Measurements from ENCODE around the gene DTX3. TPM values are rescaled to one million over a fixed set of nuclear protein-coding genes. Genes with fewer than 3 reads are reported as not detected.

DTX3 gene
- total and polyA plus RNA-seq, 4 donors, result 1.1 to 3.2 (median 1.4) TPM

GRCh38 chr12:57628280-57629191, 23.9 kb downstream of the DTX3 start:
- H3K4me3 ChIP-seq (ENCODE audit: low read depth in 1 of 3, low read length in 3 of 3), result no peak overlapping the region
- no peaks in the 10 kb centered on the region for H3K9me3 ChIP-seq (ENCODE audit: control insufficient read depth in 4 of 4, low read length in 3 of 4)
- DNase-seq (ENCODE audit: low spot score), result no peak
- H3K36me3 ChIP-seq (ENCODE audit: control insufficient read depth in 4 of 4, insufficient read depth in 3 of 4, low read depth in 1 of 4, low read length in 3 of 4), result no peaks in the 10 kb centered on the region
- peaks cover 12 to 18% (median 16%) of the 10 kb centered on the region in 4 donors for H3K27me3 ChIP-seq (ENCODE audit: control insufficient read depth in 4 of 4, insufficient read depth in 4 of 4, low read length in 3 of 4)
- H3K4me1 ChIP-seq (ENCODE audit: control insufficient read depth in 4 of 4, insufficient read depth in 4 of 4, low read length in 3 of 4), result peaks cover 6 to 23% (median 11%) of the 10 kb centered on the region in 4 donors
- no peak overlapping the region for H3K9ac ChIP-seq (ENCODE audit: low read depth in 1 of 2, low read length in 2 of 2)
- TF ChIP-seq NR2F2 (IDR thresholded peaks at IDR 0.05), result no peak
- no peak for TF ChIP-seq ATF3 (IDR thresholded peaks at IDR 0.05)
- no peak for TF ChIP-seq RXRA (IDR thresholded peaks at IDR 0.05)
- TF ChIP-seq JUND (IDR thresholded peaks at IDR 0.05), result no peak
- TF ChIP-seq GABPA (IDR thresholded peaks at IDR 0.05 in 1 of 2, conservative IDR thresholded peaks at IDR 0.05 in 1 of 2), result no peak
- TF ChIP-seq HNF4A (conservative IDR thresholded peaks at IDR 0.05), result no peak
- TF ChIP-seq ZBTB33 (IDR thresholded peaks at IDR 0.05), result no peak
- no peak for TF ChIP-seq TAF1 (conservative IDR thresholded peaks at IDR 0.05)
- H3K27ac ChIP-seq (ENCODE audit: low read depth in 1 of 2, low read length in 2 of 2), result no peak overlapping the region
- WGBS, result 50% methylated on average over 29 of the region's 29 CpGs

GRCh38 chr12:57629897-57630471, 25.4 kb downstream of the DTX3 start:
- TF ChIP-seq SP1 (IDR thresholded peaks at IDR 0.05), result no peak
- TF ChIP-seq NR2F2 (IDR thresholded peaks at IDR 0.05), result no peak
- no peak for TF ChIP-seq RXRA (IDR thresholded peaks at IDR 0.05)
- TF ChIP-seq HNF4G (IDR thresholded peaks at IDR 0.05), result no peak
- TF ChIP-seq MAX (IDR thresholded peaks at IDR 0.05), result no peak
- no peak for TF ChIP-seq JUND (IDR thresholded peaks at IDR 0.05)
- TF ChIP-seq RAD21 (IDR thresholded peaks at IDR 0.05), result no peak

GRCh38 chr12:57630891-57631433, 26.3 kb downstream of the DTX3 start:
- WGBS, result 57% methylated on average over 6 of the region's 6 CpGs
- peaks cover 6 to 23% (median 11%) of the 10 kb centered on the region in 4 donors for H3K4me1 ChIP-seq (ENCODE audit: control insufficient read depth in 4 of 4, insufficient read depth in 4 of 4, low read length in 3 of 4)
- TF ChIP-seq RAD21 (IDR thresholded peaks at IDR 0.05), result no peak
- TF ChIP-seq, protein P1, sequence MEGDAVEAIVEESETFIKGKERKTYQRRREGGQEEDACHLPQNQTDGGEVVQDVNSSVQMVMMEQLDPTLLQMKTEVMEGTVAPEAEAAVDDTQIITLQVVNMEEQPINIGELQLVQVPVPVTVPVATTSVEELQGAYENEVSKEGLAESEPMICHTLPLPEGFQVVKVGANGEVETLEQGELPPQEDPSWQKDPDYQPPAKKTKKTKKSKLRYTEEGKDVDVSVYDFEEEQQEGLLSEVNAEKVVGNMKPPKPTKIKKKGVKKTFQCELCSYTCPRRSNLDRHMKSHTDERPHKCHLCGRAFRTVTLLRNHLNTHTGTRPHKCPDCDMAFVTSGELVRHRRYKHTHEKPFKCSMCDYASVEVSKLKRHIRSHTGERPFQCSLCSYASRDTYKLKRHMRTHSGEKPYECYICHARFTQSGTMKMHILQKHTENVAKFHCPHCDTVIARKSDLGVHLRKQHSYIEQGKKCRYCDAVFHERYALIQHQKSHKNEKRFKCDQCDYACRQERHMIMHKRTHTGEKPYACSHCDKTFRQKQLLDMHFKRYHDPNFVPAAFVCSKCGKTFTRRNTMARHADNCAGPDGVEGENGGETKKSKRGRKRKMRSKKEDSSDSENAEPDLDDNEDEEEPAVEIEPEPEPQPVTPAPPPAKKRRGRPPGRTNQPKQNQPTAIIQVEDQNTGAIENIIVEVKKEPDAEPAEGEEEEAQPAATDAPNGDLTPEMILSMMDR (IDR thresholded peaks at IDR 0.05; ENCODE audit: low read depth, low read length, missing input control), result no peak
- TF ChIP-seq YY1 (IDR thresholded peaks at IDR 0.05), result no peak
- no peak overlapping the region for H3K27ac ChIP-seq (ENCODE audit: low read depth in 1 of 2, low read length in 2 of 2)
- no peaks in the 10 kb centered on the region for H3K36me3 ChIP-seq (ENCODE audit: control insufficient read depth in 4 of 4, insufficient read depth in 3 of 4, low read depth in 1 of 4, low read length in 3 of 4)
- H3K9ac ChIP-seq (ENCODE audit: low read depth in 1 of 2, low read length in 2 of 2), result no peak overlapping the region
- no peak for DNase-seq (ENCODE audit: low spot score)
- peaks cover 8 to 18% (median 15%) of the 10 kb centered on the region in 4 donors for H3K27me3 ChIP-seq (ENCODE audit: control insufficient read depth in 4 of 4, insufficient read depth in 4 of 4, low read length in 3 of 4)
- no peaks in the 10 kb centered on the region for H3K9me3 ChIP-seq (ENCODE audit: control insufficient read depth in 4 of 4, low read length in 3 of 4)
- no peak overlapping the region for H3K4me3 ChIP-seq (ENCODE audit: low read depth in 1 of 3, low read length in 3 of 3)

More at GRCh38 chr12:57629897-57630471, 25.4 kb downstream of the DTX3 start:
- Histone ChIP-seq H3K4me3 (ENCODE audit: low read depth in 1 of 3, low read length in 3 of 3) (no peak overlapping the region), H3K9ac (ENCODE audit: low read depth in 1 of 2, low read length in 2 of 2) (no peak overlapping the region), H3K4me1 (ENCODE audit: control insufficient read depth in 4 of 4, insufficient read depth in 4 of 4, low read length in 3 of 4) (peaks cover 6 to 23% (median 11%) of the 10 kb centered on the region in 4 donors), H3K27ac (ENCODE audit: low read depth in 1 of 2, low read length in 2 of 2) (no peak overlapping the region), H3K36me3 (ENCODE audit: control insufficient read depth in 4 of 4, insufficient read depth in 3 of 4, low read depth in 1 of 4, low read length in 3 of 4) (no peaks in the 10 kb centered on the region), H3K27me3 (ENCODE audit: control insufficient read depth in 4 of 4, insufficient read depth in 4 of 4, low read length in 3 of 4) (peaks cover 13 to 18% (median 15%) of the 10 kb centered on the region in 4 donors), H3K9me3 (ENCODE audit: control insufficient read depth in 4 of 4, low read length in 3 of 4) (no peaks in the 10 kb centered on the region)
- 91% methylated on average over 5 of the region's 5 CpGs for WGBS
- no peak for DNase-seq (ENCODE audit: low spot score)
